Ishikawa (cell line): ENCODE data around the gene PHF1.

ENCODE experiments used
- CEBPB ChIP-seq: IDR thresholded peaks from 2 replicates; pipeline ENCODE4 v1.6.1; 2012
- EP300 ChIP-seq: IDR thresholded peaks from 2 replicates; pipeline ENCODE4 v1.6.1; 2012; ENCODE audit warnings: borderline replicate concordance
- FOXM1 ChIP-seq: IDR thresholded peaks from 2 replicates; pipeline ENCODE4 v1.6.1; 2012; ENCODE audit warnings: low read depth, borderline replicate concordance
- MAX ChIP-seq: IDR thresholded peaks from 2 replicates; pipeline ENCODE4 v1.6.1; 2012
- NFIC ChIP-seq: IDR thresholded peaks from 2 replicates; pipeline ENCODE4 v1.6.1; 2012
- USF1 ChIP-seq: IDR thresholded peaks from 2 replicates; pipeline ENCODE4 v1.6.1; 2012
- YY1 ChIP-seq: IDR thresholded peaks from 2 replicates; pipeline ENCODE4 v1.6.1; 2012; ENCODE audit warnings: low read depth

- no peak for TF ChIP-seq EP300
- no peak for TF ChIP-seq FOXM1
- no peak for TF ChIP-seq YY1
- TF ChIP-seq USF1 = no peak
- TF ChIP-seq NFIC = no peak
- no peak for TF ChIP-seq MAX
- no peak for TF ChIP-seq CEBPB
These were observed 30.4 kb upstream of the PHF1 start for GRCh38 chr6:33380272-33380981.
